K562 (cell line): ENCODE data around the gene SART1. TPM values are rescaled to one million over a fixed set of nuclear protein-coding genes. Genes with fewer than 3 reads are reported as not detected.

Source experiments
- ATAC-seq: fragments of 200-7000 bp; cut with Tn5 transposase; 3 replicates; pipeline ENCODE4 v1.9.1; 2020; ENCODE audit warnings: moderate library complexity
- BruUV-seq: library from RNA; stranded (reverse); fragments of 400-500 nt; replicated peaks from 2 replicates; lab custom pipeline; 2021; lab: Mats Ljungman, UMichigan
- CTCF ChIA-PET: fragments of 300-600 bp; formaldehyde crosslinking; extraction: SDS; loops from one replicate; lab custom pipeline; 2021; ENCODE audit warnings: low intra/inter-chr PET ratio; lab: Yijun Ruan, JAX
- POLR2A ChIA-PET: fragments of 300-600, 350-650 bp; sonication (Branson Sonifier 250); formaldehyde crosslinking; extraction: SDS; loops from one replicate; lab custom pipeline; 2021; ENCODE audit warnings: antibody characterized with exemption, inconsistent platforms; lab: Yijun Ruan, JAX
- DNase-seq, 4 experiments: peaks; one replicate each; pipeline versions ENCODE4 v3.0.0 to v3.0.0-alpha.2; 2011 to 2018; ENCODE audit warnings: low spot score in 3 of 4, mixed read lengths in 3 of 4; ENCODE audit errors: extremely low read depth in 1 of 4
- FAIRE-seq: peaks from 2 replicates; lab custom pipeline; 2011; peaks lifted over from hg19 to GRCh38; lab: Jason Lieb, UNC
- H2AFZ ChIP-seq: 2 replicates; pipeline ENCODE4 v1.6.0; 2011; ENCODE audit warnings: low read depth, low read length, control low read depth, inconsistent platforms
- H3K27ac ChIP-seq: fragments of 200-600 bp; 3 replicates; pipeline ENCODE4 v1.8.0; 2011; ENCODE audit warnings: low read depth, mild to moderate bottlenecking, control low read depth, inconsistent platforms, low read length, moderate library complexity, mixed read lengths; ENCODE audit errors: extremely low read depth
- H3K27me3 ChIP-seq, 2 experiments: fragments of 300-600 bp in 1 of 2; 2 replicates in 1 of 2; 3 replicates in 1 of 2; pipeline versions ENCODE4 v1.6.0 to v1.8.0; 2011; ENCODE audit warnings: inconsistent platforms in 2 of 2, low read length in 2 of 2, mild to moderate bottlenecking in 1 of 2, mixed read lengths in 1 of 2, moderate library complexity in 1 of 2; ENCODE audit not compliant: control insufficient read depth in 2 of 2, insufficient read depth in 2 of 2
- H3K36me3 ChIP-seq: fragments of 300-600 bp; 3 replicates; pipeline ENCODE4 v1.8.0; 2011; ENCODE audit warnings: mild to moderate bottlenecking, low read length, inconsistent platforms; ENCODE audit not compliant: control insufficient read depth, insufficient read depth
- H3K4me1 ChIP-seq, 2 experiments: fragments of 200-600 bp in 1 of 2; replicated peaks in 1 of 2; 2 replicates in 1 of 2; 3 replicates in 1 of 2; pipeline versions ENCODE4 v1.5.1 to v1.8.0; 2011; ENCODE audit warnings: inconsistent platforms in 2 of 2, low read length in 2 of 2, mild to moderate bottlenecking in 1 of 2, mixed read lengths in 1 of 2, moderate library complexity in 1 of 2; ENCODE audit not compliant: control insufficient read depth in 2 of 2, insufficient read depth in 2 of 2
- H3K4me2 ChIP-seq: 2 replicates; pipeline ENCODE4 v1.6.1; 2011; ENCODE audit warnings: low read length, control low read depth, inconsistent platforms, mixed read lengths; ENCODE audit not compliant: insufficient read depth
- H3K4me3 ChIP-seq: fragments of 200-600 bp; sonication (generic), shearing (Covaris generic); 2 replicates; pipeline ENCODE4 v1.5.1; 2016; ENCODE audit warnings: control low read depth, inconsistent platforms
- H3K79me2 ChIP-seq: fragments of 200-600 bp; 3 replicates; pipeline ENCODE4 v1.8.0; 2011; ENCODE audit warnings: low read length, inconsistent platforms; ENCODE audit not compliant: control insufficient read depth, insufficient read depth
- H3K9ac ChIP-seq, 2 experiments: 2 replicates each; pipeline versions ENCODE4 v1.6.0 to v1.6.1; 2011; ENCODE audit warnings: low read depth in 2 of 2, low read length in 2 of 2, control low read depth in 1 of 2, inconsistent platforms in 1 of 2, mild to moderate bottlenecking in 1 of 2, mixed read lengths in 1 of 2; ENCODE audit not compliant: insufficient read depth in 1 of 2
- H3K9me1 ChIP-seq: one replicate; pipeline ENCODE4 v1.6.0; 2011; ENCODE audit warnings: inconsistent platforms, mild to moderate bottlenecking, low read length, moderate library complexity; ENCODE audit not compliant: control insufficient read depth, insufficient read depth
- H3K9me3 ChIP-seq: replicated peaks from 2 replicates; pipeline ENCODE4 v1.5.1; 2011; ENCODE audit warnings: low read depth, low read length, inconsistent platforms; ENCODE audit not compliant: control insufficient read depth, insufficient read depth
- H4K20me1 ChIP-seq: replicated peaks from 2 replicates; pipeline ENCODE4 v1.6.1; 2011; ENCODE audit warnings: low read length, inconsistent platforms, mixed read lengths; ENCODE audit not compliant: control insufficient read depth, insufficient read depth
- AFF1 ChIP-seq, 2 experiments: fragments of 450-650 bp; IDR thresholded peaks; 2 replicates each; pipeline ENCODE4 v1.6.1; 2018; ENCODE audit warnings: mild to moderate bottlenecking in 2 of 2, low read depth in 1 of 2; ENCODE audit not compliant: partially characterized antibody in 2 of 2
- ATF2 ChIP-seq: sonication (generic); formaldehyde crosslinking; IDR thresholded peaks from 2 replicates; pipeline ENCODE4 v1.8.1; 2022; ENCODE audit warnings: missing genetic modification reagents
- BRF1 ChIP-seq: IDR thresholded peaks from 3 replicates; pipeline ENCODE4 v1.6.1; 2011; ENCODE audit warnings: borderline replicate concordance, mild to moderate bottlenecking; ENCODE audit not compliant: insufficient read length; ENCODE audit errors: extremely low read depth
- DLX4 ChIP-seq: fragments of 250-450 bp; sonication (Bioruptor Pico); IDR thresholded peaks from 2 replicates; pipeline ENCODE4 v1.6.1; 2021; ENCODE audit warnings: mild to moderate bottlenecking
- JUND ChIP-seq, 2 experiments: IDR thresholded peaks; 2 replicates in 1 of 2; 3 replicates in 1 of 2; pipeline ENCODE4 v1.6.1; 2011; ENCODE audit warnings: borderline replicate concordance in 2 of 2, low read depth in 2 of 2, low read length in 2 of 2, improper control_type of control experiment in 1 of 2, missing biosample characterization in 1 of 2, missing genetic modification characterization in 1 of 2, missing genetic modification reagents in 1 of 2
- KLF16 ChIP-seq: IDR thresholded peaks from 2 replicates; pipeline ENCODE4 v1.6.1; 2016; ENCODE audit warnings: antibody characterized with exemption
- NFE2 ChIP-seq: IDR thresholded peaks from 2 replicates; pipeline ENCODE4 v1.6.1; 2014; ENCODE audit warnings: antibody characterized with exemption, low read depth
- NONO ChIP-seq, 2 experiments: fragments of 200-400 bp in 1 of 2; fragments of 450-650 bp in 1 of 2; formaldehyde crosslinking in 1 of 2; IDR thresholded peaks; 2 replicates each; pipeline ENCODE4 v1.6.1; 2017; ENCODE audit warnings: low read depth in 2 of 2, mild to moderate bottlenecking in 2 of 2, moderate library complexity in 2 of 2, low read length in 1 of 2
- RNF2 ChIP-seq: sonication (generic); IDR thresholded peaks from 2 replicates; pipeline ENCODE4 v1.6.1; 2016
- RUNX1 ChIP-seq: sonication (generic); IDR thresholded peaks from 2 replicates; pipeline ENCODE4 v1.6.1; 2016; ENCODE audit warnings: antibody characterized with exemption, low read depth
- SMC3 ChIP-seq: conservative IDR thresholded peaks from 2 replicates; pipeline ENCODE4 v1.6.1; 2011; ENCODE audit warnings: low read depth, low read length, improper control_type of control experiment; ENCODE audit not compliant: insufficient read depth
- TRIM28 ChIP-seq: fragments of 450-650 bp; IDR thresholded peaks from 2 replicates; pipeline ENCODE4 v1.6.1; 2017
- XRCC4 ChIP-seq: IDR thresholded peaks from one replicate; pipeline ENCODE4 v1.6.1; 2011; ENCODE audit not compliant: insufficient read depth, insufficient read length; ENCODE audit errors: extremely low read depth
- ZBTB2 ChIP-seq: fragments of 450-650 bp; IDR thresholded peaks from 2 replicates; pipeline ENCODE4 v1.6.1; 2016; ENCODE audit warnings: antibody characterized with exemption
- ZNF175 ChIP-seq: fragments of 200-800 bp; sonication (Bioruptor generic); IDR thresholded peaks from 2 replicates; pipeline ENCODE4 v1.6.1; 2016; ENCODE audit warnings: low read depth, mild to moderate bottlenecking, missing genetic modification characterization, missing compliant biosample characterization
- WGBS: fragments of 100-300 bp; shearing (Covaris generic); methylation state at CpG from one replicate; pipeline ENCODE4 v1.1.6; 2016; ENCODE audit warnings: low coverage, mixed read lengths; ENCODE audit not compliant: insufficient coverage; ENCODE audit errors: missing lambda C conversion rate; 5-methylcytosine and 5-hydroxymethylcytosine counted together
- in situ Hi-C: fragments of 300-500 bp; cut with MboI; formaldehyde crosslinking; loops from 4 replicates; pipeline ENCODE4 v1.15.0; 2018; ENCODE audit warnings: inconsistent platforms, mixed read lengths
- intact Hi-C: fragments of 100-400 bp; cut with micrococcal nuclease; formaldehyde crosslinking; loops from 2 replicates; pipeline ENCODE4 v1.14.2; 2022
- polyA plus RNA-seq, 8 experiments: library from polyadenylated mRNA; depleted of rRNA in 4 of 8; stranded (reverse) in 5 of 8; unstranded in 3 of 8; fragments of >200 nt; fragmentation: Nextera tagmentation in 2 of 8; fragmentation: Illumina TruSeq in 1 of 8; extraction: Ambion mirVana in 2 of 8; extraction: Trizol in 1 of 8; gene quantifications; 2 replicates each; pipeline versions ENCODE4 v1.2.1 to v1.2.3, GENCODE V29; 2011 to 2014; ENCODE audit warnings: inconsistent platforms in 1 of 8, missing spikeins in 1 of 8
- total RNA-seq, 7 experiments: library from RNA; depleted of rRNA in 6 of 7; stranded (reverse); fragments of >200 nt in 6 of 7; fragmentation: Illumina TruSeq in 2 of 7; extraction: Trizol in 2 of 7; gene quantifications; 2 replicates each; pipeline versions ENCODE4 v1.2.1 to v1.2.3, GENCODE V29; 2011 to 2021; ENCODE audit warnings: low replicate concordance in 1 of 7

Gene SART1
- total and polyA plus RNA-seq, 9 of the 15 experiments (the other 6 are each of a cell fraction or from before 2014, with no cell fraction given): 4.8 to 84.1 (median 31.7) TPM

GRCh38 chr11:65954771-65955170, 6.8 kb upstream of the SART1 start:
- DNase-seq (no peak), FAIRE-seq (no peak), ATAC-seq (no peak)
- POLR2A ChIA-PET: interaction anchor here (0.6 to 1.4 kb wide), 3 partner anchors 9 to 56 kb away, joined by 3 read pairs; no protein-coding TSS in a partner anchor
- H3K27me3 ChIP-seq: no peaks in the 10 kb centered on the region
- no peak overlapping the region for H2AFZ ChIP-seq
- H3K79me2 ChIP-seq: no peaks in the 10 kb centered on the region
- H3K36me3 ChIP-seq: no peaks in the 10 kb centered on the region
- no peak overlapping the region for H3K4me3 ChIP-seq
- H3K27ac ChIP-seq: no peak overlapping the region
- no peak overlapping the region for H3K4me2 ChIP-seq
- no peak overlapping the region for H3K9ac ChIP-seq
- in situ Hi-C loops (no loop called here), intact Hi-C loops (no loop called here)
- H4K20me1 ChIP-seq: no peaks in the 10 kb centered on the region
- H3K4me1 ChIP-seq: peaks cover 0 to 16% of the 10 kb centered on the region in 2 experiments; a peak in 3 of 5 replicates
- no peaks in the 10 kb centered on the region for H3K9me3 ChIP-seq
- BruUV-seq: no TSS peak
- CTCF ChIA-PET: no interaction called here
- 67% methylated on average over 7 of the region's 8 CpGs for whole genome bisulfite sequencing
- H3K9me1 ChIP-seq: no peaks in the 10 kb centered on the region
- TF ChIP-seq KLF16: no peak
- no peak for TF ChIP-seq TRIM28
- no peak for TF ChIP-seq ATF2 (CRISPR knock-in tag)
- TF ChIP-seq XRCC4: no peak
- TF ChIP-seq BRF1: no peak
- no peak for TF ChIP-seq SMC3
- TF ChIP-seq DLX4 (CRISPR knock-in tag): no peak
- no peak for TF ChIP-seq RUNX1
- no peak for TF ChIP-seq ZBTB2
- TF ChIP-seq NONO (IDR thresholded peaks at IDR 0.05; ENCODE audit: low read depth in 2 of 2, low read length in 1 of 2): no peak
- no peak for TF ChIP-seq ZNF175 (CRISPR knock-in tag)
- TF ChIP-seq NFE2: no peak
- TF ChIP-seq RNF2: no peak
- TF ChIP-seq AFF1 (IDR thresholded peaks at IDR 0.05; ENCODE audit: low read depth in 1 of 2, partially characterized antibody in 2 of 2): no peak
- TF ChIP-seq JUND (IDR thresholded peaks at IDR 0.05; ENCODE audit: borderline replicate concordance, low read depth, low read length): no peak
- TF ChIP-seq JUND (tag; IDR thresholded peaks at IDR 0.05; ENCODE audit: borderline replicate concordance, low read depth, low read length): no peak
